K562 (cell line): ENCODE results near the gene KIAA0930. TPM values are rescaled to one million over a fixed set of nuclear protein-coding genes. Genes with fewer than 3 reads are reported as not detected.

Experiments used
- CBX5 ChIP-seq: IDR thresholded peaks from 2 replicates; pipeline ENCODE4 v1.6.1; 2014; ENCODE audit warnings: low read depth, borderline replicate concordance
- L3MBTL2 ChIP-seq: fragments of 450-650 bp; IDR thresholded peaks from 2 replicates; pipeline ENCODE4 v1.6.1; 2016; ENCODE audit warnings: mild to moderate bottlenecking, moderate library complexity
- MBD2 ChIP-seq: sonication (generic); IDR thresholded peaks from 2 replicates; pipeline ENCODE4 v1.6.1; 2016; ENCODE audit warnings: low read depth, borderline replicate concordance
- RAD21 ChIP-seq, 2 experiments: fragments of 250-450 bp in 1 of 2; fragments of 450-650 bp in 1 of 2; sonication (Bioruptor Pico) in 1 of 2; formaldehyde crosslinking in 1 of 2; IDR thresholded peaks in 1 of 2; conservative IDR thresholded peaks in 1 of 2; 2 replicates each; pipeline versions ENCODE4 v1.4.0 to v1.8.0; 2020 to 2022; ENCODE audit warnings: mild to moderate bottlenecking in 2 of 2, moderate library complexity in 1 of 2
- SIN3B ChIP-seq: fragments of 450-650 bp; IDR thresholded peaks from 2 replicates; pipeline ENCODE4 v1.6.1; 2017; ENCODE audit warnings: low read depth, mild to moderate bottlenecking, moderate library complexity
- SMC3 ChIP-seq: conservative IDR thresholded peaks from 2 replicates; pipeline ENCODE4 v1.6.1; 2011; ENCODE audit warnings: low read depth, low read length, improper control_type of control experiment; ENCODE audit not compliant: insufficient read depth
- SOX6 ChIP-seq: fragments of 450-650 bp; IDR thresholded peaks from 2 replicates; pipeline ENCODE4 v1.6.1; 2014; ENCODE audit warnings: mild to moderate bottlenecking
- polyA plus RNA-seq, 8 experiments: library from polyadenylated mRNA; depleted of rRNA in 4 of 8; stranded (reverse) in 5 of 8; unstranded in 3 of 8; fragments of >200 nt; fragmentation: Nextera tagmentation in 2 of 8; fragmentation: Illumina TruSeq in 1 of 8; extraction: Ambion mirVana in 2 of 8; extraction: Trizol in 1 of 8; gene quantifications; 2 replicates each; pipeline versions ENCODE4 v1.2.1 to v1.2.3, GENCODE V29; 2011 to 2014; ENCODE audit warnings: inconsistent platforms in 1 of 8, missing spikeins in 1 of 8
- total RNA-seq, 7 experiments: library from RNA; depleted of rRNA in 6 of 7; stranded (reverse); fragments of >200 nt in 6 of 7; fragmentation: Illumina TruSeq in 2 of 7; extraction: Trizol in 2 of 7; gene quantifications; 2 replicates each; pipeline versions ENCODE4 v1.2.1 to v1.2.3, GENCODE V29; 2011 to 2021; ENCODE audit warnings: low replicate concordance in 1 of 7
- TF ChIP-seq, protein P1 (sequence below), 2 experiments: fragments of 450-650 bp; formaldehyde crosslinking in 1 of 2; IDR thresholded peaks; 2 replicates each; pipeline versions ENCODE4 v1.4.0 to v1.6.1; 2014 to 2020; ENCODE audit warnings: mild to moderate bottlenecking in 2 of 2, borderline replicate concordance in 1 of 2, low read depth in 1 of 2
- TF ChIP-seq, protein P2 (sequence below): sonication (generic); formaldehyde crosslinking; IDR thresholded peaks from 2 replicates; pipeline ENCODE4 v1.8.0; 2022; ENCODE audit warnings: mild to moderate bottlenecking, missing genetic modification reagents
- TF ChIP-seq, protein P3 (sequence below), 3 experiments: IDR thresholded peaks in 2 of 3; conservative IDR thresholded peaks in 1 of 3; 2 replicates each; pipeline ENCODE4 v1.5.1; 2011 to 2012; ENCODE audit warnings: low read length in 3 of 3, mild to moderate bottlenecking in 3 of 3, control low read depth in 2 of 3, improper control_type of control experiment in 1 of 3, inconsistent platforms in 1 of 3, low read depth in 1 of 3, mixed read lengths in 1 of 3, moderate library complexity in 1 of 3; ENCODE audit not compliant: insufficient read depth in 2 of 3

KIAA0930 gene
- total and polyA plus RNA-seq, 9 of the 15 experiments (the other 6 are each of a cell fraction or from before 2014, with no cell fraction given), result 0.24 to 12.1 (median 6.4) TPM

DNA sequence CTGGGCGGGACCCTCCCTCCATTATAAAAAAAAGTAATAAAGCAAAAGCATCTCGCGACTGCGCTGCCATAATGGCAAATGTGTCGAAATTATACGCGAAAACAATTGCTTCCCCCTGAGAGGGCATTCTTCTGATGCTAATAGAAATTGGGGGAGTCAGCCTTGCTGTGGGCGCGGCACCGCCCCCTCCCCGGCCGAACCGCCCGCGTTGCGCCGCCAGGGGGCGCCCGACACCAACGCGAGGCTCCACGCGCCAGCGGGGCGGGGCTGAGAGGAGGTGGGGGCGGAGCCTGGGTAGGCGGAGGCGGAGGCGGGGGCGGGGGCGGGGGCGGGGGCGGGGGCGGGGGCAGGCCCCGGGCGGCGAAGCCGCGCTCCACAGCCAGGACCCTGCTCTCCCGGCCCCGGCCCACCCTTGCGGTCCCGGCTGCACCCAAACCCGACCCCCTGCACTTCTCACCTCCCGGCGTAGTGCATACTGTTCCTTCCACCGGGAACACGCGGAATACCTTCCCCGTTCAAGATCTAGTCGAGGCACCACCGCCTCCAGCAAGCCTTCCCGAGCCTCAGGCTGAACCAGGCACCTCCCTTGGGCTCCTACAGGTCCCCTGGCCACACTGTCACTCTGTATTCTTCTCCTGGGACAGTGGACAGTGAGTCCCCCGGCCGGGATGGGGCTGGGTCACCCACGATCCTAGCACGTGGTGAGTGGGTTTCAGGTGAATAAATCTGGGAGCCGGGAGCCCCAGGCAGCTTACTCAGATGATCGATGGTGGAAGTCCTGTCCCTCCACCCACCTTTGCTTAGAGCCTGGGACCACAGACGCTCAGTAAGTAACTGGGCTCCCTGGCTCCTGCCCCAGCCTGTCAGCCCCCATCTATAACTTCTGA is 28.5 kb upstream of the KIAA0930 start (continued):
- TF ChIP-seq, protein P1, sequence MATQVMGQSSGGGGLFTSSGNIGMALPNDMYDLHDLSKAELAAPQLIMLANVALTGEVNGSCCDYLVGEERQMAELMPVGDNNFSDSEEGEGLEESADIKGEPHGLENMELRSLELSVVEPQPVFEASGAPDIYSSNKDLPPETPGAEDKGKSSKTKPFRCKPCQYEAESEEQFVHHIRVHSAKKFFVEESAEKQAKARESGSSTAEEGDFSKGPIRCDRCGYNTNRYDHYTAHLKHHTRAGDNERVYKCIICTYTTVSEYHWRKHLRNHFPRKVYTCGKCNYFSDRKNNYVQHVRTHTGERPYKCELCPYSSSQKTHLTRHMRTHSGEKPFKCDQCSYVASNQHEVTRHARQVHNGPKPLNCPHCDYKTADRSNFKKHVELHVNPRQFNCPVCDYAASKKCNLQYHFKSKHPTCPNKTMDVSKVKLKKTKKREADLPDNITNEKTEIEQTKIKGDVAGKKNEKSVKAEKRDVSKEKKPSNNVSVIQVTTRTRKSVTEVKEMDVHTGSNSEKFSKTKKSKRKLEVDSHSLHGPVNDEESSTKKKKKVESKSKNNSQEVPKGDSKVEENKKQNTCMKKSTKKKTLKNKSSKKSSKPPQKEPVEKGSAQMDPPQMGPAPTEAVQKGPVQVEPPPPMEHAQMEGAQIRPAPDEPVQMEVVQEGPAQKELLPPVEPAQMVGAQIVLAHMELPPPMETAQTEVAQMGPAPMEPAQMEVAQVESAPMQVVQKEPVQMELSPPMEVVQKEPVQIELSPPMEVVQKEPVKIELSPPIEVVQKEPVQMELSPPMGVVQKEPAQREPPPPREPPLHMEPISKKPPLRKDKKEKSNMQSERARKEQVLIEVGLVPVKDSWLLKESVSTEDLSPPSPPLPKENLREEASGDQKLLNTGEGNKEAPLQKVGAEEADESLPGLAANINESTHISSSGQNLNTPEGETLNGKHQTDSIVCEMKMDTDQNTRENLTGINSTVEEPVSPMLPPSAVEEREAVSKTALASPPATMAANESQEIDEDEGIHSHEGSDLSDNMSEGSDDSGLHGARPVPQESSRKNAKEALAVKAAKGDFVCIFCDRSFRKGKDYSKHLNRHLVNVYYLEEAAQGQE (IDR thresholded peaks at IDR 0.05; ENCODE audit: borderline replicate concordance), result peak; percentile 53; the same call in 1 of the 2 replicates
- TF ChIP-seq, protein P1 (CRISPR knock-in tag; IDR thresholded peaks at IDR 0.05; ENCODE audit: low read depth), result no peak
- TF ChIP-seq RAD21 (CRISPR knock-in tag; conservative IDR thresholded peaks at IDR 0.05 in 1 of 2, IDR thresholded peaks at IDR 0.05 in 1 of 2) (peak; percentile 71 to 81), SIN3B (no peak), SMC3 (peak; percentile 83), SOX6 (no peak), L3MBTL2 (0 out of 2 replicates have a peak, but pooled peaks have one; percentile 56), CBX5 (no peak), MBD2 (no peak)
- TF ChIP-seq, protein P2, sequence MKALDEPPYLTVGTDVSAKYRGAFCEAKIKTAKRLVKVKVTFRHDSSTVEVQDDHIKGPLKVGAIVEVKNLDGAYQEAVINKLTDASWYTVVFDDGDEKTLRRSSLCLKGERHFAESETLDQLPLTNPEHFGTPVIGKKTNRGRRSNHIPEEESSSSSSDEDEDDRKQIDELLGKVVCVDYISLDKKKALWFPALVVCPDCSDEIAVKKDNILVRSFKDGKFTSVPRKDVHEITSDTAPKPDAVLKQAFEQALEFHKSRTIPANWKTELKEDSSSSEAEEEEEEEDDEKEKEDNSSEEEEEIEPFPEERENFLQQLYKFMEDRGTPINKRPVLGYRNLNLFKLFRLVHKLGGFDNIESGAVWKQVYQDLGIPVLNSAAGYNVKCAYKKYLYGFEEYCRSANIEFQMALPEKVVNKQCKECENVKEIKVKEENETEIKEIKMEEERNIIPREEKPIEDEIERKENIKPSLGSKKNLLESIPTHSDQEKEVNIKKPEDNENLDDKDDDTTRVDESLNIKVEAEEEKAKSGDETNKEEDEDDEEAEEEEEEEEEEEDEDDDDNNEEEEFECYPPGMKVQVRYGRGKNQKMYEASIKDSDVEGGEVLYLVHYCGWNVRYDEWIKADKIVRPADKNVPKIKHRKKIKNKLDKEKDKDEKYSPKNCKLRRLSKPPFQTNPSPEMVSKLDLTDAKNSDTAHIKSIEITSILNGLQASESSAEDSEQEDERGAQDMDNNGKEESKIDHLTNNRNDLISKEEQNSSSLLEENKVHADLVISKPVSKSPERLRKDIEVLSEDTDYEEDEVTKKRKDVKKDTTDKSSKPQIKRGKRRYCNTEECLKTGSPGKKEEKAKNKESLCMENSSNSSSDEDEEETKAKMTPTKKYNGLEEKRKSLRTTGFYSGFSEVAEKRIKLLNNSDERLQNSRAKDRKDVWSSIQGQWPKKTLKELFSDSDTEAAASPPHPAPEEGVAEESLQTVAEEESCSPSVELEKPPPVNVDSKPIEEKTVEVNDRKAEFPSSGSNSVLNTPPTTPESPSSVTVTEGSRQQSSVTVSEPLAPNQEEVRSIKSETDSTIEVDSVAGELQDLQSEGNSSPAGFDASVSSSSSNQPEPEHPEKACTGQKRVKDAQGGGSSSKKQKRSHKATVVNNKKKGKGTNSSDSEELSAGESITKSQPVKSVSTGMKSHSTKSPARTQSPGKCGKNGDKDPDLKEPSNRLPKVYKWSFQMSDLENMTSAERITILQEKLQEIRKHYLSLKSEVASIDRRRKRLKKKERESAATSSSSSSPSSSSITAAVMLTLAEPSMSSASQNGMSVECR (CRISPR knock-in tag), result no peak
- TF ChIP-seq, protein P3, sequence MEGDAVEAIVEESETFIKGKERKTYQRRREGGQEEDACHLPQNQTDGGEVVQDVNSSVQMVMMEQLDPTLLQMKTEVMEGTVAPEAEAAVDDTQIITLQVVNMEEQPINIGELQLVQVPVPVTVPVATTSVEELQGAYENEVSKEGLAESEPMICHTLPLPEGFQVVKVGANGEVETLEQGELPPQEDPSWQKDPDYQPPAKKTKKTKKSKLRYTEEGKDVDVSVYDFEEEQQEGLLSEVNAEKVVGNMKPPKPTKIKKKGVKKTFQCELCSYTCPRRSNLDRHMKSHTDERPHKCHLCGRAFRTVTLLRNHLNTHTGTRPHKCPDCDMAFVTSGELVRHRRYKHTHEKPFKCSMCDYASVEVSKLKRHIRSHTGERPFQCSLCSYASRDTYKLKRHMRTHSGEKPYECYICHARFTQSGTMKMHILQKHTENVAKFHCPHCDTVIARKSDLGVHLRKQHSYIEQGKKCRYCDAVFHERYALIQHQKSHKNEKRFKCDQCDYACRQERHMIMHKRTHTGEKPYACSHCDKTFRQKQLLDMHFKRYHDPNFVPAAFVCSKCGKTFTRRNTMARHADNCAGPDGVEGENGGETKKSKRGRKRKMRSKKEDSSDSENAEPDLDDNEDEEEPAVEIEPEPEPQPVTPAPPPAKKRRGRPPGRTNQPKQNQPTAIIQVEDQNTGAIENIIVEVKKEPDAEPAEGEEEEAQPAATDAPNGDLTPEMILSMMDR (IDR thresholded peaks at IDR 0.05 in 2 of 3, conservative IDR thresholded peaks at IDR 0.05 in 1 of 3; ENCODE audit: insufficient read depth in 2 of 3, low read depth in 1 of 3, low read length in 3 of 3), result peak; percentile 64 to 88 (median 75)
